Erythroblast (primary cell): ENCODE data around the gene RET.

Experiments
- DNase-seq, 2 experiments: peaks; one replicate each; lab custom pipeline; 2025; lab: John Stamatoyannopoulos, UW
- GATA1 ChIP-seq: IDR thresholded peaks from 2 replicates; pipeline ENCODE4 v1.6.1; 2011; ENCODE audit warnings: low read depth, mild to moderate bottlenecking, control low read depth, low read length, moderate library complexity
- POLR2A ChIP-seq: IDR thresholded peaks from 2 replicates; pipeline ENCODE4 v1.6.1; 2011; ENCODE audit warnings: mild to moderate bottlenecking, low read length

RET gene

DNA sequence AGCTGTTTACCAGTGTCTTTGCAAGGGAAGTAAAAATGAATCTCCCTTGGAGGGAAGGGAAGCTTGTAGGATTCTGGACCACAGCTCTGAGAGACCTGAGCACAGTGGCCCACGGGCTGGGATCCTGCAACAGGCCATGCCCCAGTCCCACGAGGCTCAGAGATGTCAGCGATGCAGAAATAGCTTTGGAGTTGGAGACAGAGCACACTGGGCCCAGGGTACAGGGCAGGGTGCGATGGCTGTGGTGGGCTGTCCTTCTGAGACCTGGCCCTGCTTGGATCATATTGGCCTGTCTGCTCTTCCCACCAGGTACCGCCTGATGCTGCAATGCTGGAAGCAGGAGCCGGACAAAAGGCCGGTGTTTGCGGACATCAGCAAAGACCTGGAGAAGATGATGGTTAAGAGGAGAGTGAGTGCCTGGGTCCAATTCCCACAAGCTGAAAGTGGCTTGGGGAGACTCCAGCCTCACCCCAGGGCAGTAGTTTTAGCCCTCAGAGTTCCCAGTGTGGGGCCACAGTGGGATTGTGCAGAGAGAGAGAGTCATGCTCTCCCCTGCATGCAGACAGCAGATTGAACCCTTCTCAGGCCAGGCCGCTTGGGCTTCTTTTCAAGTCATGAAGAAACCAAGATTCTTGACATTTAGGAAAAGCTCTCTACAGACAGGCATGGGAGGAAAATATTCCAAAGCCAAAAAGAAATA is 47.9 kb downstream of the RET start:
- TF ChIP-seq GATA1 (no peak), POLR2A (no peak)
- DNase-seq: no peak

DNA sequence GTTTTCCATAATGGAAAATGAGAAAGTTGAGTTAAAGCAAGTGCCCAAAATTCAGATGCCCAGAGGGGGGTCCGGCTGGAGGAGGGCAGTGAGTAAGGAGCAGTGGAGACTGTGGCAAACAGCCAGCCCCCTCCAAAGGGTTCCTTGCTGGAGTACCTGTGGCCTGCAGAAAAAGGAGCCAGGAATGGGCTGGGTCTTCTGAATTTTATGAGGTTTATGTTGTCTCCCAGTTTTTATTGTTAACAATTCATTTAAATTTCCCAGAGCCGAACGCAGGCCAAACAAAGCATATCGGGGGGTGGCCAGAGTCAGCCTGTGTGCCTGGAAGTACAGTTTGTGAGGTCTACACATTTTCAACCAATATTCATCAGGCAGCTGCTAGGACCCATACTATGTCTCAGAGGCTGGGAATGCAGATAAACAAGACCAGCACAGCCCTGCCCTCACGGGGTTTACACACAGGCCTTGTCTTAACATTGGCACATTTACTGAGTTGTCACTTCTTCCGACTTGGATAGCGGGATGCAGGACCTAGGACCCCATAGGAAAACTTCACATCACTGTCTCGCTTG is 48.5 kb downstream of the RET start:
- TF ChIP-seq GATA1 (no peak), POLR2A (no peak)
- DNase-seq: no peak

DNA sequence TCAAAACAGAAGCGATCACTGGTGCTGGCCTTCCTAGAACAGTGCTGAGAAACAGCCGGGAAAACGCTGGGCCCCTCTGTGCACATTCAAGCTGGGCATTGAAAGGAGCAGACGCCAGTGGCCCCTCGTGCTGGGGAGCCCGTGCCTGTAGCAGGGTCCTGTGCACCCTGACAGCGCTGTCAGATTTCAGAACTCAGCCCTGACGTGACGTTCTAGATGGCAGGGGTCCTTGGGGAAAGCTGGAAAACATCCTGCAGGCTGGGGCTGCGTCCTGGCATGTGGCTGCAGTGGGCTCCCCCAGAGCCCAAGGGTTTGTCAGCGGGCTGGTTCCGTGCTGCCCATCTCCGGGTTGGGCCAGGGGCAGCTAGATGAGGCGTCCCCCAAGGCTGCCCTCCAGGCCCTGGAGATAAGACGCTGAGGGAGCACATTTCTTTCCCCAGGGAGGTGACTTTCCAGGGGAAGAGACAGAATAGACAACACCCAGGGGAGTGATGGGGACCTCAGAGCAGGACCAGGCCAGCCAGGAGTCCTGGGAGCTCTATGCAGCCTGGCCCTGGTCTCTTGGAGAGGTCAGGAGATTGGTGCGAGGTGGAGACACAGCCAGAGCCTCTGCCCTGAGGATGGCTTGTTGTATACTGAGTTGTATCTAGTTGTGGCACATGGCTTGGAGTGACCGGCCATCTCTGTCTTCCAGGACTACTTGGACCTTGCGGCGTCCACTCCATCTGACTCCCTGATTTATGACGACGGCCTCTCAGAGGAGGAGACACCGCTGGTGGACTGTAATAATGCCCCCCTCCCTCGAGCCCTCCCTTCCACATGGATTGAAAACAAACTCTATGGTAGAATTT is 49.2 kb downstream of the RET start:
- TF ChIP-seq POLR2A (no peak), GATA1 (no peak)
- no peak for DNase-seq

DNA sequence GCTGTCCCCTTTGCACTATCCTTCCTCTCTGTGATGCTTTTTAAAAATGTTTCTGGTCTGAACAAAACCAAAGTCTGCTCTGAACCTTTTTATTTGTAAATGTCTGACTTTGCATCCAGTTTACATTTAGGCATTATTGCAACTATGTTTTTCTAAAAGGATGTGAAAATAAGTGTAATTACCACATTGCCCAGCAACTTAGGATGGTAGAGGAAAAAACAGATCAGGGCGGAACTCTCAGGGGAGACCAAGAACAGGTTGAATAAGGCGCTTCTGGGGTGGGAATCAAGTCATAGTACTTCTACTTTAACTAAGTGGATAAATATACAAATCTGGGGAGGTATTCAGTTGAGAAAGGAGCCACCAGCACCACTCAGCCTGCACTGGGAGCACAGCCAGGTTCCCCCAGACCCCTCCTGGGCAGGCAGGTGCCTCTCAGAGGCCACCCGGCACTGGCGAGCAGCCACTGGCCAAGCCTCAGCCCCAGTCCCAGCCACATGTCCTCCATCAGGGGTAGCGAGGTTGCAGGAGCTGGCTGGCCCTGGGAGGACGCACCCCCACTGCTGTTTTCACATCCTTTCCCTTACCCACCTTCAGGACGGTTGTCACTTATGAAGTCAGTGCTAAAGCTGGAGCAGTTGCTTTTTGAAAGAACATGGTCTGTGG is 50.0 kb downstream of the RET start:
- no peak for DNase-seq
- TF ChIP-seq GATA1: no peak
- no peak for TF ChIP-seq POLR2A

DNA sequence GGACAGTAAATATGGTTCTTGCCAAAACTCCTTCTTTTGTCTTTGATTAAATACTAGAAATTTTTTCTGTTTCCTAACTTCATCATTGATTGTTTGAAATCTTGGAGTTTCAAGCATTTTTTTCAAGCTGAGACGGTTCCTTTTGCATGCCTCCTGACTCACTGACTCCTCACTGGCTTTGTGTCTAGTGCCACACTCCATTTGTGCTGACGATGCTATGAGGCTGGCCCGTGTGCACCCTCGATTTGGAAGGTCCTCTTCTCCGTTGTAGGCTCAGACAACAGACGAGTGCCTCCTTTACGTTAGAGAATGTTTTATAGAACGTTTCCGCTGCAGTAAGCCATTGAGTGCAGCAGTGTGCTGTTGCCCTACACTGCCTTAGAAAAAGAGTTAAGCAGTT is 50.6 kb downstream of the RET start:
- no peak for DNase-seq
- no peak for TF ChIP-seq POLR2A
- no peak for TF ChIP-seq GATA1

DNA sequence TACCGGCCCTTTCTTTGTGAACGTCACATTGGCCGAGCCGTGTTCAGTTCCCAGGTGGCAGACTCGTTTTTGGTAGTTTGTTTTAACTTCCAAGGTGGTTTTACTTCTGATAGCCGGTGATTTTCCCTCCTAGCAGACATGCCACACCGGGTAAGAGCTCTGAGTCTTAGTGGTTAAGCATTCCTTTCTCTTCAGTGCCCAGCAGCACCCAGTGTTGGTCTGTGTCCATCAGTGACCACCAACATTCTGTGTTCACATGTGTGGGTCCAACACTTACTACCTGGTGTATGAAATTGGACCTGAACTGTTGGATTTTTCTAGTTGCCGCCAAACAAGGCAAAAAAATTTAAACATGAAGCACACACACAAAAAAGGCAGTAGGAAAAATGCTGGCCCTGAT is 51.5 kb downstream of the RET start:
- no peak for TF ChIP-seq GATA1
- DNase-seq: no peak

DNA sequence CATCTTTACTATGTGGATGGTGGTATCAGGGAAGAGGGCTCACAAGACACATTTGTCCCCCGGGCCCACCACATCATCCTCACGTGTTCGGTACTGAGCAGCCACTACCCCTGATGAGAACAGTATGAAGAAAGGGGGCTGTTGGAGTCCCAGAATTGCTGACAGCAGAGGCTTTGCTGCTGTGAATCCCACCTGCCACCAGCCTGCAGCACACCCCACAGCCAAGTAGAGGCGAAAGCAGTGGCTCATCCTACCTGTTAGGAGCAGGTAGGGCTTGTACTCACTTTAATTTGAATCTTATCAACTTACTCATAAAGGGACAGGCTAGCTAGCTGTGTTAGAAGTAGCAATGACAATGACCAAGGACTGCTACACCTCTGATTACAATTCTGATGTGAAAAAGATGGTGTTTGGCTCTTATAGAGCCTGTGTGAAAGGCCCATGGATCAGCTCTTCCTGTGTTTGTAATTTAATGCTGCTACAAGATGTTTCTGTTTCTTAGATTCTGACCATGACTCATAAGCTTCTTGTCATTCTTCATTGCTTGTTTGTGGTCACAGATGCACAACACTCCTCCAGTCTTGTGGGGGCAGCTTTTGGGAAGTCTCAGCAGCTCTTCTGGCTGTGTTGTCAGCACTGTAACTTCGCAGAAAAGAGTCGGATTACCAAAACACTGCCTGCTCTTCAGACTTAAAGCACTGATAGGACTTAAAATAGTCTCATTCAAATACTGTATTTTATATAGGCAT is 52.3 kb downstream of the RET start:
- no peak for TF ChIP-seq POLR2A
- TF ChIP-seq GATA1: no peak

DNA sequence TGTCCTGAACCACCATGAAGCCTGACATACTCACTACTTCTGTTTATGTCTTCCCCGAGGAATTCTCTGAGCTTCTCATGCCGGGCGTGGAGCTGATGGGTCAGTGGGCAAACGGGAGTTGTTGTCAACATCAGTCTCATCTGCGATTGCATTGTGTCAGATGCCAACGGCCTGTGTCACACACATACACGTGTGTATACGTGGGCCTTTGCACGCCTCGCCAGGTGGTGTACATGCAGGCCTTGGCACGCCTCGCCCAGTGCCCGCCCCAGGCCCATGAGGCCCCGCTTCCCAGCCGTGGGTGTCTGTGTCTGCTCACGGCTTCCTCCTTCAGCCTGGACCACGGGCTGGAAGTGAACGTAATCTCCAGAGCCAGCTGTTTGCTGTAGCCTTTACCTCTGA is 53.9 kb downstream of the RET start:
- DNase-seq: no peak
- TF ChIP-seq GATA1 (no peak), POLR2A (no peak)

More for the DNA sequence above, 52.3 kb downstream of the RET start:
- no peak for DNase-seq

DNA sequence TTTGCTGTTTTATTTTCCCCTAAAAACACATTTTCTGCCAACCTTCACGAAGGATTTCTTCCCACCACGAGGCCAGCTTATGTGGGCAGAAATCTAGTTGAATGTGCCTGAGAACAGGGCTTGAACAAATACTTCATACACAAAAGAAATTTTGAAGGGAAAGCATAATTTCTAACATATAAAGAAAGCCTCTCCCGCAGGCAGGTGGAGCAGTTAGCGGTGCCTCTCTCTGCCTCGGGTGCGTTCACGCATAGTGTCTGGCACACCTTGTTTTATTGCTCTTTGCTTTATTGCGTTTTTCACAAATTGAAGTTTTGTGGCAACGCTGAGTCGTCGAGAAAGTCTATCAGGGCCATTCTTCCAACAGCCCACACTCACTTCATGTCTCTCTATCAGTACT is 54.4 kb downstream of the RET start:
- TF ChIP-seq GATA1 (no peak), POLR2A (no peak)
- no peak for DNase-seq

DNA sequence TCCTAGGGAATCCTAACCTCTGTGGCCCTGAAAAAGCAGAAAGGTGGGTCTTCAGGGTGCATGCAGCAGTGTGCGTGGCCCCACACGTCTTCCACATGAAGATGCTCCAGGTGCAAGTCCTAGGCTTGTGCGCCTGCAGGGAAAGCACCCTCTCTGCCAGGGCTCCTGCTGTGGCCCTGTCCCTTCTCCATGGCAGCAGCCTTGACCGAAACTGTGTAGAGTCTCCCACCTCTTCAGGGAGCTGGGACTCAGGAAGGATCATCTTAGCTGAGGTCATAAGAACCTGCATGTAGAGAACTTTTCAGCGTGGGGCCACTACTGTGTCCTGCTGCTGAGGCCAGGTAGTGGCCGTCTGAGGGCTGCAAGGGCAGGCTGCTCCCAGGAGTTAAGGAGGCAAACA is 55.0 kb downstream of the RET start:
- no peak for DNase-seq
- TF ChIP-seq POLR2A (no peak), GATA1 (no peak)

DNA sequence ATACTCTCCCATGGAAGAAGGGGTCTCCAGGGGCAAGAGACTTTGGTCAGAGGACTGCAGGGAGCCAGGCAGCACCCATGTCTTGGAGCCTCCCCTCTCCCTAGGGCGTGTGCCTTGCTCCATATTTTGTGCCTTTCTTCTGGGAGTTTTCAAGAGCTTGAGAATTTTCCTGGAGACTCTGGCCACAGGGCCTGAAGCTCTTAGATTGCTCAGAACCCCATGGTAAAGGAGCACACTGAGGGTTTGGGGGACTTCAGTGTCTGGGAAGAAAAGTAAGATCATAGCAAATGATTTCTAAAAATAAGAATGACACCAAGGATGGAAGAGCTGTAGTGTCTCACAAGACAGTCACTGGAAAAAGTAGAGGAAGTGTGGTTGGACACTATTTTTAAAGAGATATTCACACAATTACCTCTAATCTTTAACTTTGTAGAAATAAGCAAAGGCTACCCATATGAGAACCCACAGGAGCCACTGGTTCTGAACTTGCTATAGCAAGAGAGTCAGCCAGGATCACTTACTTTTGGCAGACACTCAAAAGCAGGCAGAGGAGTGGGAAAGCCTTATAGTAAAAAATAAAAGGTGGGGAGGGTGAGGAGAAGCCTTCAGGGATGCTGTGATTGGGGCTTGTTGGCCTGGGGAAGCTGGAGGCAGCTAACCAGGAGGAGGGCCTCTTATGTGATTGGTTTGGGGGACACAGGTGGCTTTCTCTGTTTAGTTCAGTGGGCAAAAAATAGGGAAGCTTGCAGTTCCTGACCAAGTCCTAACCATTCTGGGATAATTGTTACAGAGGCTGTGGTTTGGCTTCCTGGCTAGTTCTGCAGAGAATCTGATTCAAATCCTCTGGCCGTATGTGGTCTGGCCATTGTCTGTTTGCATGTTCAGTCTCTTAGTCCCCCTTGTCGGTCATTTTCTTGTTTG is 56.3 kb downstream of the RET start:
- no peak for DNase-seq
- TF ChIP-seq POLR2A (no peak), GATA1 (no peak)
